ENCODE results near the gene TUBA1A.

TUBA1A gene

GRCh38 chr12:49154221-49154620 is 34.7 kb downstream of the TUBA1A start:
- intact Hi-C loops (cut with DNase I; ENCODE audit: low total_unique reads): no loop called here
- Histone ChIP-seq H3K4me3 (no peak overlapping the region), H3K36me3 (no peaks in the 10 kb centered on the region)

GRCh38 chr12:49147384-49147783 is 41.5 kb downstream of the TUBA1A start:
- H3K27me3 ChIP-seq: no peaks in the 10 kb centered on the region
- DNase-seq: no peak
- intact Hi-C loops (cut with DNase I; ENCODE audit: low total_unique reads): no loop called here
- TF ChIP-seq CTCF (IDR thresholded peaks at IDR 0.05): no peak
- H3K4me3 ChIP-seq: no peak overlapping the region
- H3K27ac ChIP-seq: no peak overlapping the region
- no peaks in the 10 kb centered on the region for H3K36me3 ChIP-seq
- H3K9me3 ChIP-seq: no peaks in the 10 kb centered on the region
- H3K4me1 ChIP-seq: no peaks in the 10 kb centered on the region

More at GRCh38 chr12:49154221-49154620, 34.7 kb downstream of the TUBA1A start:
- no peaks in the 10 kb centered on the region for H3K4me1 ChIP-seq
- no peak overlapping the region for H3K27ac ChIP-seq
- no peaks in the 10 kb centered on the region for H3K9me3 ChIP-seq
- TF ChIP-seq CTCF (IDR thresholded peaks at IDR 0.05): no peak
- DNase-seq: no peak
- no peaks in the 10 kb centered on the region for H3K27me3 ChIP-seq

GRCh38 chr12:49146406-49146805 is 42.5 kb downstream of the TUBA1A start:
- Histone ChIP-seq H3K36me3 (no peaks in the 10 kb centered on the region), H3K27ac (no peak overlapping the region), H3K4me1 (no peaks in the 10 kb centered on the region), H3K9me3 (no peaks in the 10 kb centered on the region), H3K4me3 (no peak overlapping the region), H3K27me3 (no peaks in the 10 kb centered on the region)
- TF ChIP-seq CTCF (IDR thresholded peaks at IDR 0.05): no peak
- intact Hi-C loops (cut with DNase I; ENCODE audit: low total_unique reads): no loop called here
- DNase-seq: no peak

DNA sequence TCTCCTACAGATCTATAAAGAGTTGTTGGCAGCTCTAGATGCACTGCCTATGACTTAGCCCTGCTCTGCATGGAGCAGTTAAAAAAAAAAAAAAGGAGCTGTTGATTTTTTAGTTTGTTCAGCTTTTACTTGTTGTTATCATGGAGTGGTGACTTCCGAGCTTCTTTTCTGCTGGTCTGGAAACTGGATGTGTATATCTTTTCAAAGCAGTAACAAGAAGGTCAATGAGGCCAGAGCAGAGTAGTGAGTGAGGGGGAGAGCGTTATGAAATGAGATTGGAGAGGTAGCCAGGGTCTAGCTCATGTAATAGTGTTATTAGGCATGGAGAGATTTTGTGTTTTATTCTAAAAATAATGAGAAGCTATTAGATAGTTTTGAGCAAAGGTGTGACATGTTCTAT is 44.5 kb downstream of the TUBA1A start:
- Histone ChIP-seq H3K27ac (no peak overlapping the region), H3K9me3 (no peaks in the 10 kb centered on the region), H3K4me3 (no peak overlapping the region), H3K4me1 (no peaks in the 10 kb centered on the region), H3K36me3 (no peaks in the 10 kb centered on the region), H3K27me3 (no peaks in the 10 kb centered on the region)
- intact Hi-C loops (cut with DNase I; ENCODE audit: low total_unique reads): no loop called here
- TF ChIP-seq CTCF (IDR thresholded peaks at IDR 0.05): no peak
- no peak for DNase-seq

- no peaks in the 10 kb centered on the region for H3K36me3 ChIP-seq
- intact Hi-C loops (cut with DNase I; ENCODE audit: low total_unique reads): no loop called here
- no peak for DNase-seq
- no peak overlapping the region for H3K4me3 ChIP-seq
- H3K4me1 ChIP-seq: peaks cover 0 to 2% (median 0%) of the 10 kb centered on the region in 4 donors
- no peak overlapping the region for H3K27ac ChIP-seq
- H3K27me3 ChIP-seq: no peaks in the 10 kb centered on the region
- no peak for TF ChIP-seq CTCF (IDR thresholded peaks at IDR 0.05)
- no peaks in the 10 kb centered on the region for H3K9me3 ChIP-seq
These were observed 49.9 kb downstream of the TUBA1A start for GRCh38 chr12:49138999-49139398.

- H3K4me3 ChIP-seq: no peak overlapping the region
- H3K27ac ChIP-seq: no peak overlapping the region
- no peaks in the 10 kb centered on the region for H3K36me3 ChIP-seq
- no peak for DNase-seq
- no peaks in the 10 kb centered on the region for H3K27me3 ChIP-seq
- peaks cover 0 to 6% (median 1%) of the 10 kb centered on the region in 4 donors for H3K4me1 ChIP-seq
- intact Hi-C loops (cut with DNase I; ENCODE audit: low total_unique reads): no loop called here
- TF ChIP-seq CTCF (IDR thresholded peaks at IDR 0.05): no peak
- no peaks in the 10 kb centered on the region for H3K9me3 ChIP-seq
These were observed 50.3 kb downstream of the TUBA1A start for GRCh38 chr12:49138587-49138986.

Measured in tibial artery (tissue), 4 donors.